ENCODE data around the gene ARRDC4.

DNA sequence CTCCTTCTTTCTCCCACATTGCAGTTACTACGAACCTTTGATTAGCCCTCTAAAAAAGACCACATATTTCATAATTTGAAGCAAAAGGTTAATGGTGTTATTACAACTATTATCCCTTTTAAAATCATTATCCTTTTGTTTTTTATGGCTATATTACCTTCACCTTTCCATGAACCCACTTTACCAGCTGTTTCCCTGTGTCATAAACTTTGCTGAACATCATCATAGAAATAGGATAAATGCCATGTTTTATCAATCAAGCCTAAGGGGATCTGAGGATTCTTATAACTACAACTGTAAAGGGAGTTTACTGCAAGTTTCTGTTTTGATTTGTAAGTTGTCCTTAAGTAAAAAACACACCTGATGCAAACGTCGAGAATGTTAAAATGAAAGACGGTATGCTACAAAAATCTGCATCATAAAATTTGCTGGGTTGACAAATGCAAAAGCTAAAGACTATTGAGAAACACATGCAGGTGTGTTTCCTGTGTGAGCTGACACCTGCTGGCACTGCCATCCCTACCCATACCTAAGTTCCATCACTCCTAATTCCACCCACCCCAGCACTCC lies 39.1 kb upstream of the ARRDC4 start:
- TF ChIP-seq EZH2 (IDR thresholded peaks at IDR 0.05; ENCODE audit: borderline replicate concordance, low read length): no peak
- TF ChIP-seq, protein P1, sequence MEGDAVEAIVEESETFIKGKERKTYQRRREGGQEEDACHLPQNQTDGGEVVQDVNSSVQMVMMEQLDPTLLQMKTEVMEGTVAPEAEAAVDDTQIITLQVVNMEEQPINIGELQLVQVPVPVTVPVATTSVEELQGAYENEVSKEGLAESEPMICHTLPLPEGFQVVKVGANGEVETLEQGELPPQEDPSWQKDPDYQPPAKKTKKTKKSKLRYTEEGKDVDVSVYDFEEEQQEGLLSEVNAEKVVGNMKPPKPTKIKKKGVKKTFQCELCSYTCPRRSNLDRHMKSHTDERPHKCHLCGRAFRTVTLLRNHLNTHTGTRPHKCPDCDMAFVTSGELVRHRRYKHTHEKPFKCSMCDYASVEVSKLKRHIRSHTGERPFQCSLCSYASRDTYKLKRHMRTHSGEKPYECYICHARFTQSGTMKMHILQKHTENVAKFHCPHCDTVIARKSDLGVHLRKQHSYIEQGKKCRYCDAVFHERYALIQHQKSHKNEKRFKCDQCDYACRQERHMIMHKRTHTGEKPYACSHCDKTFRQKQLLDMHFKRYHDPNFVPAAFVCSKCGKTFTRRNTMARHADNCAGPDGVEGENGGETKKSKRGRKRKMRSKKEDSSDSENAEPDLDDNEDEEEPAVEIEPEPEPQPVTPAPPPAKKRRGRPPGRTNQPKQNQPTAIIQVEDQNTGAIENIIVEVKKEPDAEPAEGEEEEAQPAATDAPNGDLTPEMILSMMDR (IDR thresholded peaks at IDR 0.05; ENCODE audit: low read length): no peak
